ELR (cell line): Measurements from ENCODE around the gene PCP2.

ENCODE experiments used
- DNase-seq: peaks from one replicate; pipeline ENCODE4 v3.0.0-alpha.2; 2015; ENCODE audit warnings: low read depth

Gene PCP2

DNA sequence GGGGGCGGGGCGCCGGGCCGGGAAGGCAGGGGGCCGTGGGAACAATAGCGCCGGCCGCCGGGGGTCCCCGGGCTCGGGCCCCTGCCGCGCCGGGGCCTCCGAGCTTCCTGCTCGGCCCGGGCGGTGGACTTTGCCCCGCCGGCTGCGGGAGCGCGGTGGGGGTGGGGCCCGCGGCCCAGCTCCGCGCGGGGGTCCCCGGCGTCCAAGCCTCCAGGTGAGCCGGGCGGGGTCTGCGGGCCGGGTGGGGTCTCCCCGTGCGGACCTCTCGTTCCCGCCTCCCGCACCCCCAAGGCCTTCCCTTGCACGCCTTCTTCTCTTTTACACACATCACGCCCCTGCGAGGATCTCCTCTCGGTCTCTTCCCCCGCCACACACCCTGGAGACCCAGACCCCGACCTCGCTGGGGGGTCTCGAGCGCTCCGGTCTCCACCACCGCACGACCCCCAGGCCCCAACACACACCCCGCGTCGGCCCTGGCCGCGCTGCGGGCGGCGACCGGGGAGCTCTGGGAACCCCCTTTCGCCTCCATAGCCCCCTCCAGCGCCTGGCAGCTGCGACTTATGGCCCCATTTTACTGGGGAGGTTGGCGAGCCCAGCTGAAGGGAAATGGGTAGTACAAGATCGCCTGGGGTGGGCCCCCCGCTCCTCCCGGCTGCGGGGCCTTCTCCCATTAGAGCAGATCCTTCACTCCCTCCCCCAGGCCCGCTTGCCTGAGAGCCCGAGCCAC is 37.1 kb downstream of the PCP2 start:
- DNase-seq = no peak

- no peak for DNase-seq
These were observed 37.9 kb downstream of the PCP2 start, which contains the start of gene CAMSAP3 for GRCh38 chr19:7595466-7596133. Gene CAMSAP3 (plus strand): TSS chr19:7595863. CDS start chr19:7596003, 140 bp downstream.

DNA sequence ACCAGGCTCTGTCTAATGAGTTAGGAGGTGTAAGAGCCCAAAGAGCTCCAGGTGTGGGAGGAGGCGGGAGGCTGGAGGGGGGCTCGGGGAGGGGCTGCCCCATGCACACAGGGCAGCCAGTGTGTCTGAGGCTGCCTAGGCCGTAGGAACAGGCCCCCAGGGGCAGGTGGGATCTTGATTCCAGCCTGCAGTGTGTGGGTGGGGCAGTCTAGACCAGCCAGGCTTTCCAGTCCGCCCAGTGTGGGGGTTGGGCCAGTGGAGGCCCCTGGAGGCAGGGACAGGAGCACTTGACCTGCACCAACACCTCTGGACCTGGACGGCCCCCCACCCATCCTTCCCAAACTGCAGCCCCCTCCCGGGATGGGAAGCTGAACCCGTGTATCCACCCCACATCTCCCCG is 43.3 kb downstream of the PCP2 start:
- no peak for DNase-seq

DNA sequence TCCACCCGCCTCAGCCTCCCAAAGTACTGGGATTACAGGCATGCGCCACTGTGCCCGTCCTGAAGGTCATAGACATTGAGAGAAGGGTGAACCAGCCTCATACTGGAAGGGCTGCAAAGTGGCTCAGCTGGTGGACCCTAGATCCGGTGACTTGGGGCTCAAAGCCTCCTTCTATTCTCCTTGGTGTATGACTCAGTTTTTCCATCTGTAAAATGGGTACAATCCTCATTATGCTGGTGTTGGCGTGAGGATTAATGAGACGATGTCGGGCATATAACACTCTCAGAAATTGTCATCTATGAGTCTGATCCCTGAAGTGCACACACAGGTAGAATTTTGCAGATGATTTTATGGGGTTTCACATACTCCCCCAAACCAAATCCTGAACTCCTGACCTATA is 43.7 kb downstream of the PCP2 start:
- no peak for DNase-seq

DNA sequence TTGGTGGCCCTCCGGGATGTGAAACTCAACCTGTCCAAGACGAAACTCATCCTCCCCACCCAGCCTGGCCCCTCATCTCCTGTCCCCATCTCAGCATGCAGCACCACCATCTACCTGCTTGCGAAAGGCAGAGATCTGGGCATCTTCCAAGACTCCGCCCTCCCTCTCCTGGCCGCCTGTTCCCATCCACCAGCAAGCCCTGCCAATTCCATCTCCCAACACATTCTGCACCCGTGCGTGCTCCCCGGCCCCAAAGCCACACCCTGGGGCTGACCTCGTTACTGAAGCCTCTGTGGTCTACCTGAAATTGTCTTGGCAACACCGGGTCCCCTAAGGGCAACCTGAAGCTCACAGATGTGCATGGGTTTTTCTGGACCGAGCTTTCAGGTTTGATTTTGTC is 51.1 kb downstream of the PCP2 start:
- no peak for DNase-seq
